ENCODE measurements around the gene GALM.
"Not testable (repeated sequence)": the region's sequence is repeated elsewhere in the genome, so short reads cannot be mapped to it uniquely, and the experiment has no call there.

GALM gene

GRCh38 chr2:38708900-38709566 lies 43.1 kb downstream of the GALM start:
- H3K4me3 ChIP-seq (ENCODE audit: low read depth, low read length): no peak overlapping the region

GRCh38 chr2:38709567-38710194 lies 43.8 kb downstream of the GALM start:
- H3K4me3 ChIP-seq (ENCODE audit: low read depth, low read length): no peak overlapping the region

GRCh38 chr2:38711558-38711957 lies 45.6 kb downstream of the GALM start:
- H3K4me3 ChIP-seq (ENCODE audit: low read depth, low read length): no peak overlapping the region

- no peak overlapping the region for H3K4me3 ChIP-seq (ENCODE audit: low read depth, low read length)
Observed at GRCh38 chr2:38712413-38712812, 46.5 kb downstream of the GALM start.

- H3K4me3 ChIP-seq (ENCODE audit: low read depth, low read length): no peak overlapping the region
Observed at GRCh38 chr2:38712871-38713270, 47.0 kb downstream of the GALM start.

- no peak overlapping the region for H3K4me3 ChIP-seq (ENCODE audit: low read depth, low read length)
Observed at GRCh38 chr2:38713338-38713737, 47.4 kb downstream of the GALM start.

- not testable (repeated sequence) for H3K4me3 ChIP-seq (ENCODE audit: low read depth, low read length)
Observed at GRCh38 chr2:38714941-38715340, 49.0 kb downstream of the GALM start.

- H3K4me3 ChIP-seq (ENCODE audit: low read depth, low read length): no peak overlapping the region
Observed at GRCh38 chr2:38716185-38716584, 50.3 kb downstream of the GALM start.

GRCh38 chr2:38718601-38719000 lies 52.7 kb downstream of the GALM start:
- no peak overlapping the region for H3K4me3 ChIP-seq (ENCODE audit: low read depth, low read length)

- no peak overlapping the region for H3K4me3 ChIP-seq (ENCODE audit: low read depth, low read length)
Observed at GRCh38 chr2:38719706-38720105, 53.8 kb downstream of the GALM start.

GRCh38 chr2:38720613-38721241 lies 54.8 kb downstream of the GALM start:
- H3K4me3 ChIP-seq (ENCODE audit: low read depth, low read length): no peak overlapping the region

GRCh38 chr2:38722271-38723061 lies 56.6 kb downstream of the GALM start:
- H3K4me3 ChIP-seq (ENCODE audit: low read depth, low read length): no peak overlapping the region

GRCh38 chr2:38723173-38723572 lies 57.3 kb downstream of the GALM start:
- H3K4me3 ChIP-seq (ENCODE audit: low read depth, low read length): no peak overlapping the region

- no peak overlapping the region for H3K4me3 ChIP-seq (ENCODE audit: low read depth, low read length)
Observed at GRCh38 chr2:38727661-38728060, 61.7 kb downstream of the GALM start.

- H3K4me3 ChIP-seq (ENCODE audit: low read depth, low read length): no peak overlapping the region
Observed at GRCh38 chr2:38728694-38729093, 62.8 kb downstream of the GALM start.

GRCh38 chr2:38731090-38731489 lies 65.2 kb downstream of the GALM start:
- H3K4me3 ChIP-seq (ENCODE audit: low read depth, low read length): no peak overlapping the region

GRCh38 chr2:38731684-38732221 lies 65.8 kb downstream of the GALM start:
- H3K4me3 ChIP-seq (ENCODE audit: low read depth, low read length): no peak overlapping the region

GRCh38 chr2:38733300-38733971 lies 67.5 kb downstream of the GALM start:
- no peak overlapping the region for H3K4me3 ChIP-seq (ENCODE audit: low read depth, low read length)

- H3K4me3 ChIP-seq (ENCODE audit: low read depth, low read length): no peak overlapping the region
Observed at GRCh38 chr2:38734299-38735058, 68.6 kb downstream of the GALM start.

- H3K4me3 ChIP-seq (ENCODE audit: low read depth, low read length): no peak overlapping the region
Observed at GRCh38 chr2:38735999-38736320, 70.0 kb downstream of the GALM start.
